Caco-2 (cell line): Measurements from ENCODE around the gene A2ML1. TPM values are rescaled to one million over a fixed set of nuclear protein-coding genes. Genes with fewer than 3 reads are reported as not detected.

Source experiments
- BruUV-seq: library from RNA; stranded (reverse); fragments of 400-500 nt; replicated peaks from 2 replicates; lab custom pipeline; 2021; lab: Mats Ljungman, UMichigan
- CTCF ChIA-PET: fragments of 300-600 bp; sonication (Branson Sonifier 250); formaldehyde crosslinking; loops from one replicate; lab custom pipeline; 2022; ENCODE audit warnings: antibody characterized with exemption; lab: Charles Lee
- POLR2A ChIA-PET: fragments of 300-600 bp; sonication (Branson Sonifier 250); formaldehyde crosslinking; loops from one replicate; lab custom pipeline; 2022; ENCODE audit warnings: antibody characterized with exemption; lab: Charles Lee
- DNase-seq, 2 experiments: peaks; one replicate each; pipeline versions ENCODE4 v3.0.0 to v3.0.0-alpha.2; 2020 to 2022
- H3K27me3 ChIP-seq: replicated peaks from 2 replicates; pipeline ENCODE4 v1.6.0; 2011; ENCODE audit warnings: low read length; ENCODE audit not compliant: control insufficient read depth, insufficient read depth
- H3K36me3 ChIP-seq: 2 replicates; pipeline ENCODE4 v1.5.1; 2011; ENCODE audit warnings: low read length; ENCODE audit not compliant: control insufficient read depth, insufficient read depth
- H3K4me1 ChIP-seq: fragments of 250-450 bp; sonication (Bioruptor Pico); 2 replicates; pipeline ENCODE4 v1.5.1; 2020; ENCODE audit warnings: mild to moderate bottlenecking
- H3K4me3 ChIP-seq: 2 replicates; pipeline ENCODE4 v1.5.1; 2011; ENCODE audit warnings: low read depth, mild to moderate bottlenecking, control low read depth, low read length
- H3K9me3 ChIP-seq: fragments of 250-450 bp; sonication (Bioruptor Pico); 2 replicates; pipeline ENCODE4 v1.5.1; 2020; ENCODE audit warnings: mild to moderate bottlenecking, moderate library complexity
- H3K27ac Mint-ChIP-seq: one replicate; pipeline ENCODE4 v1.8.0; 2022; ENCODE audit warnings: mixed read lengths; ENCODE audit not compliant: unreplicated experiment
- H3K27me3 Mint-ChIP-seq: one replicate; pipeline ENCODE4 v1.8.0; 2022; ENCODE audit warnings: mixed read lengths; ENCODE audit not compliant: insufficient read depth, unreplicated experiment
- H3K36me3 Mint-ChIP-seq: one replicate; pipeline ENCODE4 v1.8.0; 2022; ENCODE audit warnings: mild to moderate bottlenecking, mixed read lengths; ENCODE audit not compliant: insufficient read depth, unreplicated experiment
- H3K4me1 Mint-ChIP-seq: one replicate; pipeline ENCODE4 v1.8.0; 2022; ENCODE audit warnings: low read depth, mixed read lengths; ENCODE audit not compliant: unreplicated experiment
- H3K4me3 Mint-ChIP-seq: one replicate; pipeline ENCODE4 v1.8.0; 2022; ENCODE audit warnings: mild to moderate bottlenecking, moderate library complexity, mixed read lengths; ENCODE audit not compliant: unreplicated experiment
- H3K9me3 Mint-ChIP-seq: one replicate; pipeline ENCODE4 v1.8.0; 2022; ENCODE audit warnings: mixed read lengths; ENCODE audit not compliant: unreplicated experiment
- CTCF ChIP-seq, 2 experiments: fragments of 200-600 bp in 1 of 2; IDR thresholded peaks; 1 replicate in 1 of 2; 2 replicates in 1 of 2; pipeline versions ENCODE4 v1.5.1 to v1.8.0; 2011 to 2022; ENCODE audit warnings: antibody characterized with exemption in 1 of 2, control low read depth in 1 of 2, inconsistent platforms in 1 of 2, low read depth in 1 of 2, low read length in 1 of 2, mild to moderate bottlenecking in 1 of 2, moderate library complexity in 1 of 2; ENCODE audit not compliant: insufficient read depth in 1 of 2, severe bottlenecking in 1 of 2, unreplicated experiment in 1 of 2
- intact Hi-C: fragments of 100-400 bp; cut with micrococcal nuclease; formaldehyde crosslinking; loops from one replicate; pipeline ENCODE4 v1.10.0; 2022; ENCODE audit not compliant: unreplicated experiment
- total RNA-seq: library from RNA; stranded (reverse); gene quantifications from 2 replicates; pipeline ENCODE4 v1.2.3, GENCODE V29; 2022

Gene A2ML1
- total RNA-seq, 1 experiment from 2014 or later: not detected

- H3K36me3 ChIP-seq: no peaks in the 10 kb centered on the region
- CTCF ChIA-PET: interaction anchor here (0.7 kb wide), 1 partner anchor 279 kb away, joined by 8 read pairs; no protein-coding TSS in a partner anchor
- POLR2A ChIA-PET: no interaction called here
- Mint-ChIP-seq H3K36me3 (no peaks in the 10 kb centered on the region), H3K4me1 (no peaks in the 10 kb centered on the region), H3K27ac (no peak overlapping the region), H3K27me3 (peaks cover 37% of the 10 kb centered on the region), H3K9me3 (no peaks in the 10 kb centered on the region), H3K4me3 (no peak overlapping the region)
- no peak for TF ChIP-seq CTCF (IDR thresholded peaks at IDR 0.05; ENCODE audit: insufficient read depth in 1 of 2, low read depth in 1 of 2, low read length in 1 of 2, severe bottlenecking in 1 of 2, unreplicated experiment in 1 of 2)
- no peak for DNase-seq
- H3K4me3 ChIP-seq: no peak overlapping the region
- no TSS peak for BruUV-seq
- intact Hi-C loops: no loop called here
- no peaks in the 10 kb centered on the region; the same call in 1 of the 2 replicates for H3K27me3 ChIP-seq
- H3K4me1 ChIP-seq: no peaks in the 10 kb centered on the region
- no peaks in the 10 kb centered on the region for H3K9me3 ChIP-seq
Observed at GRCh38 chr12:8847435-8847834, 25.0 kb downstream of the A2ML1 start.

GRCh38 chr12:8849876-8850275, 27.5 kb downstream of the A2ML1 start:
- no peak for TF ChIP-seq CTCF (IDR thresholded peaks at IDR 0.05; ENCODE audit: insufficient read depth in 1 of 2, low read depth in 1 of 2, low read length in 1 of 2, severe bottlenecking in 1 of 2, unreplicated experiment in 1 of 2)
- Mint-ChIP-seq H3K36me3 (no peaks in the 10 kb centered on the region), H3K4me3 (no peak overlapping the region), H3K9me3 (no peaks in the 10 kb centered on the region), H3K27me3 (peaks cover 34% of the 10 kb centered on the region), H3K4me1 (no peaks in the 10 kb centered on the region), H3K27ac (no peak overlapping the region)
- no TSS peak for BruUV-seq
- Histone ChIP-seq H3K4me3 (no peak overlapping the region), H3K4me1 (no peaks in the 10 kb centered on the region), H3K36me3 (no peaks in the 10 kb centered on the region), H3K9me3 (no peaks in the 10 kb centered on the region), H3K27me3 (no peaks in the 10 kb centered on the region; the same call in 1 of the 2 replicates)
- ChIA-PET CTCF (no interaction called here), POLR2A (no interaction called here)
- DNase-seq: no peak
- intact Hi-C loops: no loop called here

GRCh38 chr12:8852119-8852518, 29.7 kb downstream of the A2ML1 start:
- Histone ChIP-seq H3K9me3 (no peaks in the 10 kb centered on the region), H3K36me3 (no peaks in the 10 kb centered on the region), H3K4me3 (no peak overlapping the region), H3K27me3 (no peaks in the 10 kb centered on the region; the same call in 1 of the 2 replicates), H3K4me1 (no peaks in the 10 kb centered on the region)
- H3K36me3 Mint-ChIP-seq: no peaks in the 10 kb centered on the region
- TF ChIP-seq CTCF (IDR thresholded peaks at IDR 0.05; ENCODE audit: insufficient read depth in 1 of 2, low read depth in 1 of 2, low read length in 1 of 2, severe bottlenecking in 1 of 2, unreplicated experiment in 1 of 2): no peak
- DNase-seq: no peak
- ChIA-PET POLR2A (no interaction called here), CTCF (no interaction called here)
- no peaks in the 10 kb centered on the region for H3K4me1 Mint-ChIP-seq
- no TSS peak for BruUV-seq
- intact Hi-C loops: no loop called here
- H3K9me3 Mint-ChIP-seq: no peaks in the 10 kb centered on the region
- peaks cover 33% of the 10 kb centered on the region for H3K27me3 Mint-ChIP-seq
- H3K4me3 Mint-ChIP-seq: no peak overlapping the region
- no peak overlapping the region for H3K27ac Mint-ChIP-seq
